NCI-H2171 treated with DMSO at 0.1 percent for 48 hours (cell line): Measurements from ENCODE around the gene PTPRE.
"Not testable (repeated sequence)": the region's sequence is repeated elsewhere in the genome, so short reads cannot be mapped to it uniquely, and the experiment has no call there.

Experiments
- DNase-seq: peaks from one replicate; lab custom pipeline; 2025; lab: John Stamatoyannopoulos, UW

The PTPRE gene

DNA sequence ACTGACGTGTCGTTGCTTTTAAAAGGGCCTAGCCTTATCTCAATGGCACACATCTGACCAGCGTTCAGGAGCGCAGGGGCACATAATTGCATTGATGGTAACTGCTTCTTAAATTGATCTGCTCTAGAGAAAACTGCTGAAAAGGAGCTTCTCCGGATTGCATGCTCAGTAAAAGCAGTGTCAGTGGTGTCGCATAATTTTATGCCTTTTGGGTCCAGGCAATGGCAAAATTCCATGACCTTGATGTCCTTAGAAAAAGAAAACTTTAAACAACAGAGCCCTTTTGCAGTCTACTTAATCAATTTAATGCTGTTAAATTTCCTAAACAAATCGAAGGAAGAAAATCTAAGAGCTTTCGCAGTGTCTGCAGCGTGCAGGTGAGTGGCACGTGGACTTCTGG is 75.7 kb downstream of the PTPRE start:
- no peak for DNase-seq

- DNase-seq: no peak
Measured at GRCh38 chr10:127983344-127984100, 76.6 kb downstream of the PTPRE start.

DNA sequence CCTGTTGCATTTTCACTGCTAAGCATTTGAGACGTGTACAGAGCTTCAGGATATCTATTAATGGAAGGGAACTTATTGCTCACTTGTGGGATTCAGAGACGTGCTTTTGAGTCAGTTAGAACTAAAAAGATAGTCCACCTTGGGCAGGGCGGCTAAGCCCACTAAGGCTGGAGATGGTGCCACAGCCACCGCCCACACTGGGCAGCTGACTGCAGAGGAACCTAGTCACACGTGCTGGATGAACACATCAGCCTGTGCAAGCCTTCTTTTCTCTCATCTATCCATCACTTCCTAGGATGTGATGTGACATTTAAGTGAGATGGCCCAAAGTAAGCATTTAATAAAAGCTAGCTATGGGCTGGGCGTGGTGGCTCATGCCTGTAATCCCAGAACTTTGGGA is 78.0 kb downstream of the PTPRE start:
- DNase-seq: no peak

DNA sequence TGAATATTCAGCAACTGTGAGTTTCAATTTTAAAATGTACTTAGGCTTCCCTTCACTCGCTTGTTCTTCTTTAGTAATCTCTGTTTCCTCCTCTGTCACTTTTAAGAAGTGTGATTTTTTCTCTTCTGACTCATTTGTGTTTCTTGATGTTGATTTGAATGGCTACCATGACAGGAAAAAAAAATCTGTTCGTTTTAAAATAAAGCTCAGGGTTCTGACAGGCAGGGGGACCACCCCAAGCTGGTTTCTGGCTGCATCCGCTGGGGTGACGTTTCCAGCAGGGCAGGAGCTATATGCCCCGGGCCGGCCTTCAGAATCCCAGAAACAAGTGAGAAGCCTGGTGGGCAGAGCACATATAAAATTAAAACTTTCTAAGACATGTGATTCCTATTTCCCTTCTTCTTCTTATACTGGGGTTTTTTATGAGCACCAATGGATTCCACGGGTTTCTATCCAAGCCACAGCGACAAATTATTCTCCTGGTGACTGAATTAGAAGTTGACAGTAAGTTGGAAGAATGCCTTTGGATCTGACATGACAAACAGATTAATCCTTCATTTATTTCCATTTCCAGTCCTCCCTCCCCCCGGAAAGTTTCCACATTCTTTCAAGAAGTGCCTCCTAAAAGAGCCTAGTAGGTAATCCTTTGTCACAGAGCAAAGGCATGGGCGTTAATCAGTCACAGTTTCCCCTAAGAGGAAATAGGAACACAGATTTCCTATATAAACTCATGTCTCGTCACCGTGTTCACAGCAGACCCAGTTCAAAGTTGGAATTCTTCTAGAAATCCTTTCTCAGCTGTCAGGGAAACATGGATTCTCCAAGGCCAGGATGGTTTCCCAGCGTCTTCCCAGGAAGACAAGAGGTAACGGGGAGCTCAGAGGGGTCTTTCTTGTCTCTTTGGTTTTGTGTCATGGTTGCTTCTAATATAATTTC is 79.9 kb downstream of the PTPRE start:
- no peak for DNase-seq

DNA sequence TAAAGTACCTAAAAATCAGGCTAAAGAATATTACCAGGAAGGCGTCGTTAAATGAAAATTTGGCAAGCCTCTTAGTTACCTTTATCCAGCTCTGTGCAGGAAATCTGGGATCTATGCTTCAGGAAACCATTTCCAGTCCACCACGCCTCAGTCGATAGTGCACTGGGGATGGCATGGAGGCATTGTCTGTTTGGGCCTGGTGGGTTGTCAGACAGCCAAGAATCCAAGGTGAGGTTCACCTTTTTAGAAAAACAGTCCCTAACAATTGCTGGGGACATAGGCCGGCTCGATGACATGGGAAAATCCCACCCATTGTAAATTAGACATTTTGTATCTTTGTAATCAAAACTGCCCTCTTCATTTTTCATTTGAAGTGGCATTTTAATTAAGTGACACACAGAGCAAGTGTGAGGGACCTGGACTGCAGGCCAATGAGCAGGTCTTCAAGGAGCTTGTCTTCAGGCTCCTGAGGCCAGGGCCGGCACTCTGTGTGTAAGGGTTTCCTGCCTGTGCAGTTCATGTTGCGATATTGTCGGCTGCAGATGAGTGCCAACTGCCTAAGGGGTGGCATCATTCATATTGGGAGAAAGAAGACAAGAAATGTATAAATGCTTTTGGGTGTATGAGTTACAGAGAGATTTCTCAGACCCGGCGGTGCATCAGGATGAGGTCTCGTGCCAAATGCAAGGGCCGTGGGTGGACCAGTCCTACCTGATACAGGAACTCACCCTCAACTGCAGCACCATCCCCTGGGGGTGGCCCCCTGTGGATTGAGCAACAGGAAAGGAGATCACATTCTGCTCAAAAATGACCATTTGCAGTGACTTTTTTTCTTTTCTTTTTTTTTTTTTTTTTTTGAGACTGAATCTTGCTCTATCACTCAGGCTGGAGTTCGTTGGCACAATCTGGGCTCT is 80.8 kb downstream of the PTPRE start:
- DNase-seq: no peak

- no peak for DNase-seq
Measured at GRCh38 chr10:127989481-127990012, 82.6 kb downstream of the PTPRE start.

GRCh38 chr10:127990132-127990788 is 83.4 kb downstream of the PTPRE start:
- not testable (repeated sequence) for DNase-seq

DNA sequence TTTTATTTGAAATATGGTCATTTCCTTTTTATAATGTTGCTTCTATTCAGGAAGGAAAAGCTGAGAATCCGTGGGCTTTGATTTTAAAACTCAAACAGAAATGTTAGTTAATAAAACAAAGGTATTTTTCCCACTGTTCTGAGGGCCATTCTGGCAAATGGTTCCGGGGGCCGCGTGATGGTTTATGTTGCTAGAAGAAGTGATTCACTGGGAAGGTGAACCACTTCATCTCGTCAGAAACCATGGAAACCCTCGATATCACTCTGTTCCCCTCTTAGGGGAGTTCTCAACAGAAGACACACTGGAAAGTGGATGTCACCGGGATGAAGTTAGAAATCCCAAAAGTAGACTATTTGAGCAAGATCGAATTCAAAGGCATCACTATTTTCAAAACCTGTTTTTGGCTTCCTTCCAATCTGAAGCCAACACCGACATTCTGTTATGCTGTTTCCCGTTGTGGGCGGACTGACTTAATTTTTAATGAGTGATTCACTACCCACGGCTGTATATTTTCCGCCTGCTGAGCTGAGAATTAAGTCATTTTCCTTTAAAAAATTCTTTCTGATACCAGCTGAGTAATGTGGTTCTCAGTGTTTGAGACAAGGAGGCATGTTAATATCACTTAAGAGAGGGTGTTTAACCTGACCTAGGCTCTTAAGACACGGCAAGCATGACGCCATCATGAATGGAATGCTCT is 84.1 kb downstream of the PTPRE start:
- DNase-seq: no peak

GRCh38 chr10:127991543-127992255 is 84.8 kb downstream of the PTPRE start:
- no peak for DNase-seq

GRCh38 chr10:127992376-127992775 is 85.5 kb downstream of the PTPRE start:
- DNase-seq: no peak

DNA sequence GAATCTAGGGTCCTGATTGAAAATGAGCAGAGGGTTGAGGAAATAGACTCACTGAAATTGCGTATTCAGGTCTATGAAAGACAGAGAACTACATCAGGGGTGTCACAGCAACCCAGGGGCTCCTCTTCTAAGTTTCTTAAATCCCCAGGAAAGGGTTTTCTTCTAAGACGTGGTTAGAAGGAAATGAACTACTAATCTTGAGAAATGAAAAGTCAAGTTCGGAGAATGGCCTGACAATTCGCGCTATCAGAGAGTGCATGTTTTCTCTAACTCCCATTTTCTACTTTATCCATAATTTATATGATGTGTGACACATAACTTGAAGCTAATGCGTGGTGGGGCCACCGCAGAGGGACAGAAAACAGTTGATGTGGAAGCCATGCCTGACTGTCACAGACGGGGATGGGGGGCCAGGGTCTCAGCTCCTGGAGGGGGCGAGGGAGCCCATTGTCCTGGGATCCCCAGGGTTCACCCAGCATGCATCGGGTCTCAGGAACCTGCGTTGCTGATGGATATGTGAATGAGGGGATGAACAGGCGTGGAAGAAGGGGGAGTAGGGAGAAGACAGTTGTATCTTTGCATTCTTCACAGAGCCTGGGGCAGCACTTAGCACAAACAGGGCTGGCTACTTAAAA is 86.3 kb downstream of the PTPRE start:
- DNase-seq: no peak

DNA sequence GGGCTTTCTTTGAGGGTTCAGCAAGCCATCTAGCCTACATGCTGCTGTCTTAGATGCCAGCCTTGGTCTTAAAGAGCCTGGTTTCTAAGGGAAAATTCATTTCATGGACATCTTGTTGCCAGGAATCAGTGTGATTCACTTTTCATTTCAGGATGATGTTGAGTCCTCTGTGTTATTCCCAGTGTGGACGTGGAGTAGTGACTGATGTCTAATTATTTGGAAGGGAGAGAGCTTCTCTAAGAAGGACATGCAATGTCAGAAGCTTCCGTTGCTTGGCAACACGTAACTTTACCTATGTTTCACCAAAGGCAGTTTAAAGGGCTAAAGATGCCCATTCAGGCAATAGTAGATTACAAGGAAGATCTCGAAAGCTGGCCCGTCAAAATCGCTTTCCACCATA is 89.0 kb downstream of the PTPRE start:
- DNase-seq: no peak

GRCh38 chr10:127996586-127996985 is 89.7 kb downstream of the PTPRE start:
- no peak for DNase-seq

DNA sequence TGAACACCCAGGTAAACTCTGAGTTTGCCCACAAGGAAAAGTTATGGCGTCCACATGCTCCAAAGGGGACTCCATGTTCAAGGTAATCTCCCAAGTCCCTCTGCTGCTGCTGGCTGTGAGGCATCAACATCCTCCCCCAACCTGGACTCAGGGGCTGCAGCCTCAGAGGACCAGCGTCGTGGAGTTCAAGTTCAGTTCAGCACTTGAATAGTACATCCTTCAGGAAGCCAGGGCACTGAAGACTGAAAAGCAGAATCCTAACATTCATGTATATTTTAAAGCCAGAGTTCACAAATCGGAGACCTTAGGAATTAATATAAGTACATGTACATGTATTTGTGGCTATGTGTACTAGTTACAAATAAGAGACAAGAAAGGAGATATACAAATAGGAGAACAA is 90.4 kb downstream of the PTPRE start:
- DNase-seq: no peak

GRCh38 chr10:127997937-127998336 is 91.0 kb downstream of the PTPRE start:
- peak; percentile 27 for DNase-seq

- no peak for DNase-seq
Measured at GRCh38 chr10:127998501-127999144, 91.7 kb downstream of the PTPRE start.

GRCh38 chr10:127999297-128000129 is 92.6 kb downstream of the PTPRE start:
- DNase-seq: peak; percentile 3
